ENCODE measurements around the gene TCFL5. TPM values are rescaled to one million over a fixed set of nuclear protein-coding genes. Genes with fewer than 3 reads are reported as not detected.

The TCFL5 gene
- total RNA-seq, 1 donor from 2014 or later, result 7.9 TPM

DNA sequence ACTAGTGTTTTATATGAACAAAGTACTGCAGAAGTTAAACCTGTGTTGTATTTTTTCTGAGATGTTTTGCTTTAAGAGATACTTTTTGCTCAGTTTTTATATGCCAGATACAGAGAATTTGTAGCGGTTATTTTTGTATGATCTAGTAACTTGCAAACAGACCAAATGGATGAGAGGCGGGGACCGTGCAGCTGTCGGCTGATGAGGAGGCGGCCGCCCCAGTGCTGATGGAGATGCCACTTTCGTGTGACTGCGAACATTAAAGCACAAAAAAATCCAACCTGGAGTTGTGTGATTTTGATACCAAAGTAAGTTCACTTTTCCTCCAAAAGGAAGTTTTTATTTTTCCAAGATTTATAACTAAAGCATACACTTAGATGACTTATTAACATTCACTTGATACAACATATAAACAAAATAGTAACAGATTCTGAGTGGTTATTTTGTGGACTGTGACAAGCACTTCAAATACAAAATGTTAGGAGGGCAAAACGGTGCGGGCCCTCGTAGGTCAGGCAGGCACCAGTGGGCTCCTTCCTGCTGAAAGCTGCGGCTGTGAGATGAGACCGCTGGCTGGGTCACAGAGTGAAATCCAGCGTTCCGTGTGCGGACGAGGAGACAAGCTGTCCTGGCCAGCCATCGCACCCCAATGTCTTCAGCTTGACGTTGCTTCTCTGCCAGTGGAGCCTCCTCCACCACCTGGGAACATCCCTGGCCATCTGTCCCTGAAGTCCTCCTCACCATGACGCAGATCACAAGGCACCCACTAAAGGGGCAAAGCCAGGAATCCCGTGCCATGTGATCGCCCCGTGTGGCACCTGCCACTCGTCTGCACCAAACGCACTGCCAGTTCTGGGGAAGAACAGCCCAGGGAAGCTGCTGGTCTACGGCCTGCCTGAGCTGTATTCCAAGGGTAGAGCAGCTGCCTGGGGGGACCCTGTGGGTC is 61.0 kb downstream of the TCFL5 start:
- Mint-ChIP-seq H3K27me3 (peaks cover 11% of the 10 kb centered on the region), H3K4me3 (ENCODE audit: low read depth) (no peak overlapping the region), H3K4me1 (ENCODE audit: low read depth) (peaks cover 5% of the 10 kb centered on the region), H3K27ac (no peak overlapping the region), H3K36me3 (ENCODE audit: insufficient read depth) (peaks cover 16% of the 10 kb centered on the region), H3K9me3 (ENCODE audit: low read depth) (no peaks in the 10 kb centered on the region)
- TF ChIP-seq, protein P1, sequence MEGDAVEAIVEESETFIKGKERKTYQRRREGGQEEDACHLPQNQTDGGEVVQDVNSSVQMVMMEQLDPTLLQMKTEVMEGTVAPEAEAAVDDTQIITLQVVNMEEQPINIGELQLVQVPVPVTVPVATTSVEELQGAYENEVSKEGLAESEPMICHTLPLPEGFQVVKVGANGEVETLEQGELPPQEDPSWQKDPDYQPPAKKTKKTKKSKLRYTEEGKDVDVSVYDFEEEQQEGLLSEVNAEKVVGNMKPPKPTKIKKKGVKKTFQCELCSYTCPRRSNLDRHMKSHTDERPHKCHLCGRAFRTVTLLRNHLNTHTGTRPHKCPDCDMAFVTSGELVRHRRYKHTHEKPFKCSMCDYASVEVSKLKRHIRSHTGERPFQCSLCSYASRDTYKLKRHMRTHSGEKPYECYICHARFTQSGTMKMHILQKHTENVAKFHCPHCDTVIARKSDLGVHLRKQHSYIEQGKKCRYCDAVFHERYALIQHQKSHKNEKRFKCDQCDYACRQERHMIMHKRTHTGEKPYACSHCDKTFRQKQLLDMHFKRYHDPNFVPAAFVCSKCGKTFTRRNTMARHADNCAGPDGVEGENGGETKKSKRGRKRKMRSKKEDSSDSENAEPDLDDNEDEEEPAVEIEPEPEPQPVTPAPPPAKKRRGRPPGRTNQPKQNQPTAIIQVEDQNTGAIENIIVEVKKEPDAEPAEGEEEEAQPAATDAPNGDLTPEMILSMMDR (IDR thresholded peaks at IDR 0.05; ENCODE audit: unreplicated experiment), result no peak
- DNase-seq (ENCODE audit: low spot score, unreplicated experiment), result no peak

DNA sequence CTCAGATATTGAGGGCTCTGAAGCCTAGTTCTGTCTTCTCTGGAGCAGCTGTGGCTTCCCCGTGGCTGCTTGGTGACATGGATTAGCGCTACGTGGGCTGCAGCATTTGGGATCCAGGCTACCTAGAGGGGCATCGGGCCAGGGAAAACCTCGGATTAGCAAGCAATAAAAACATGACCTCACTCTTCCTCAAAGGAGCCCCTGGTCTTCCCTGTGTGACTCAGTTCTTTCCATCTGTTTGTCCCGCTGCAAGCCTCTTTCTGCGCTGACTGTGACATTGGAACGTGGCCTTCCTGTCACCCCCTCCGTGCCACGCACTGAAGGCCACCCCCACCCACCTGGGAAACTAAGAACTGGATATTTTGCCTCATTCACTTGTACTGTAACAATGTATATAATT is 61.7 kb downstream of the TCFL5 start:
- no peak for DNase-seq (ENCODE audit: low spot score, unreplicated experiment)
- Mint-ChIP-seq H3K4me3 (ENCODE audit: low read depth) (no peak overlapping the region), H3K4me1 (ENCODE audit: low read depth) (peaks cover 3% of the 10 kb centered on the region), H3K36me3 (ENCODE audit: insufficient read depth) (peaks cover 16% of the 10 kb centered on the region), H3K9me3 (ENCODE audit: low read depth) (no peaks in the 10 kb centered on the region), H3K27ac (no peak overlapping the region), H3K27me3 (peaks cover 11% of the 10 kb centered on the region)
- TF ChIP-seq, protein P1 (IDR thresholded peaks at IDR 0.05; ENCODE audit: unreplicated experiment), result no peak

DNA sequence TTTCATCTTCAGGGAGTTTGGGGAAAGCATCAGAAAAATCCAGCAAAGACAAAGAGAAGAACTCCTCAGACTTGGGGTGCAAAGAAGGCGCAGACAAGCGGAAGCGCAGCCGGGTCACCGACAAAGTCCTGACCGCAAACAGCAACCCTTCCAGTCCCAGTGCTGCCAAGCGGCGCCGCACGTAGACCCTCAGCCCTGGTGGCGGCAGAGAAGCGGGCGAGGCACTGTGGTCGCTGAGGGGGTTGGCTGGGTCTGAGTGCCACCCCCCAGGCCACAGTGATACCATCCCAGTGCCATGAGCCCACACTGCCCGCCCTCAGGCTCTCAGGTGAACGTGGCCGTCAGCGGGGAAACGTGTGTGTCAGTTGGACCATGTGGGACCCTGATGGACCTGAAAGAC is 62.2 kb downstream of the TCFL5 start:
- TF ChIP-seq, protein P1 (IDR thresholded peaks at IDR 0.05; ENCODE audit: unreplicated experiment), result no peak
- Mint-ChIP-seq H3K9me3 (ENCODE audit: low read depth) (no peaks in the 10 kb centered on the region), H3K4me1 (ENCODE audit: low read depth) (peaks cover 3% of the 10 kb centered on the region), H3K4me3 (ENCODE audit: low read depth) (no peak overlapping the region), H3K27me3 (peaks cover 11% of the 10 kb centered on the region), H3K36me3 (ENCODE audit: insufficient read depth) (peaks cover 16% of the 10 kb centered on the region), H3K27ac (no peak overlapping the region)
- no peak for DNase-seq (ENCODE audit: low spot score, unreplicated experiment)

DNA sequence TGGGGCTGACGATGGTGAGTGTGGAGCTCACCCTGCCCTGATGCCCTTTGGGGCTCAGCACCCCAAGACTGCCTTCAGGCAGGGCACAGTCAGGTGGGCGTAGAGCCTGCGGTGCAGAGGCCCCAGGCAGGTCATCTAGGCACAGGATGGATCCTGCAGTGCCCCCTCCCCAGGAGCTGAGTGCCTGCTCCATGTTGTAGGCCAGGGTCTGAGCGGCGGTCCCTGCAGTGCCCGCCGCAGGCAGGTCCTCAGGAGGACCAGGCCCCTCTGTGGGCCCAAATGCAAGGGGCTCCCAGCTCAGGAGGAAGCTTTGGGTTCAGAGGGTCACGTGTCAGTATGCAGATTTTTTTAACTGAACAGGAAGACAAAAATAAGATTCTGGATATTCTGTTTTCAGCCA is 62.6 kb downstream of the TCFL5 start:
- Mint-ChIP-seq H3K4me3 (ENCODE audit: low read depth) (no peak overlapping the region), H3K27me3 (peaks cover 9% of the 10 kb centered on the region), H3K4me1 (ENCODE audit: low read depth) (peaks cover 3% of the 10 kb centered on the region), H3K9me3 (ENCODE audit: low read depth) (no peaks in the 10 kb centered on the region), H3K36me3 (ENCODE audit: insufficient read depth) (peaks cover 16% of the 10 kb centered on the region), H3K27ac (no peak overlapping the region)
- DNase-seq (ENCODE audit: low spot score, unreplicated experiment), result no peak
- TF ChIP-seq, protein P1 (IDR thresholded peaks at IDR 0.05; ENCODE audit: unreplicated experiment), result no peak

DNA sequence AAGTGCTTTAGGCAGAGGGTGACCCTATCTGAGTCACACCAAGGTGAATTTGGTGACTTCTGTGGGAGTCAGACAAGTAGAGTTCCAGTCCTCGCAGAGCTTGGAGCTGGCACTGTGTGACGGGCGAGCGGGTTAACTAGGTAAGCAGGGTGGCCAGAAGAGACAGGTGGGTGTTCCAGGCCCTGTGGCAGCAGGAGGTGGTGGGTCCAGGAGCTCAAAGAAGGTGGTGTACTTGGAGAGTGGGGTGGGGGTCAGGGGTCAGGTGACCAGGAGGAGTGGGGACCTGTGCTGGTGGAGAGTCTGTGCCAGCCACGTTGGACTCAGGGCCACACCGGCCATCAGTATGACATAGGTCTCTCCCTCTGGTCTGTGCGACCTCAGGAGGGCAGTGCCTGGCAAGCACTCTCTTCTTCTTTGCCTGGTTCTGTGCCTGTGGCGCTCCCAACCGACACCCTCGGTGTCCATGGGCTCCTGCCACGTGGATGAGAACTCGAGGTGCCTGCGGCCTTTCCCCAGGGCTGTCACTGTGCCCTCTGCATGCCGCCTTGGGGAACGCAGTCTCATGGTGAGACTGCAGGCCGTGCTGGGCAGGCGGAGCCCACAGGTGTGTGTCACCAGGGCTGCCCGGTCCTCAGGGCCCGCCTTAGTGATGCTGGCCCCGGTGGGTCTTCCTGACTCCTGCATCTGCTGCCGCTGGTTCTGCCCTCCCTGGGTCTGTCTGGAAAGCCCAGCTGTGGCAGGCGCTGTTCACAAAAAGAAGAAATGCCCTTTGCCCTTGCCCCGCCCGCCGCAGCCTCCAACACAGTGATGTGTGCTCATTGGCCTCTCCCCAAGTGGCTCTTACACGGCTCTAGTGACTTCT is 63.7 kb downstream of the TCFL5 start:
- peak overlapping the region; percentile 83 for H3K4me3 Mint-ChIP-seq (ENCODE audit: low read depth)

More for the DNA sequence above, 63.7 kb downstream of the TCFL5 start:
- TF ChIP-seq, protein P1 (IDR thresholded peaks at IDR 0.05; ENCODE audit: unreplicated experiment), result no peak
- peaks cover 16% of the 10 kb centered on the region for H3K36me3 Mint-ChIP-seq (ENCODE audit: insufficient read depth)
- H3K4me1 Mint-ChIP-seq (ENCODE audit: low read depth), result peaks cover 2% of the 10 kb centered on the region
- DNase-seq (ENCODE audit: low spot score, unreplicated experiment), result no peak
- peaks cover 3% of the 10 kb centered on the region for H3K27me3 Mint-ChIP-seq
- H3K27ac Mint-ChIP-seq, result peak overlapping the region; percentile 73
- H3K9me3 Mint-ChIP-seq (ENCODE audit: low read depth), result no peaks in the 10 kb centered on the region

Measured in progenitor cell of endocrine pancreas (in vitro differentiated cells).